Vagina (tissue), 2 donors: ENCODE measurements around the gene CPT1B. TPM values are rescaled to one million over a fixed set of nuclear protein-coding genes. Genes with fewer than 3 reads are reported as not detected.

Source experiments
- DNase-seq, 2 donors: peaks; one replicate each; pipeline ENCODE4 v3.0.0-alpha.2; 2017; ENCODE audit errors: extremely low spot score in 2 of 2
- H3K27ac ChIP-seq: fragments of 200-600 bp; sonication (generic); one replicate; pipeline ENCODE4 v1.5.1; 2019
- H3K27me3 ChIP-seq: fragments of 200-600 bp; sonication (generic); one replicate; pipeline ENCODE4 v1.5.1; 2019
- H3K36me3 ChIP-seq, 2 donors: fragments of 200-600 bp; sonication (generic); one replicate each; pipeline ENCODE4 v1.5.1; 2017 to 2019
- H3K4me1 ChIP-seq: fragments of 200-600 bp; sonication (generic); one replicate; pipeline ENCODE4 v1.5.1; 2019
- H3K4me3 ChIP-seq, 2 donors: fragments of 200-600 bp; sonication (generic); 1 replicate in 1 of 2; 2 replicates in 1 of 2; pipeline ENCODE4 v1.5.1; 2016 to 2019
- H3K9me3 ChIP-seq: fragments of 200-600 bp; sonication (generic); one replicate; pipeline ENCODE4 v1.5.1; 2019
- CTCF ChIP-seq, 3 experiments: fragments of 450-650 bp in 2 of 3; fragments of 200-600 bp in 1 of 3; sonication (generic) in 1 of 3; IDR thresholded peaks; one replicate each; pipeline ENCODE4 v1.5.1; 2017 to 2019; ENCODE audit warnings: antibody characterized with exemption in 3 of 3, mild to moderate bottlenecking in 2 of 3, moderate library complexity in 2 of 3
- POLR2A ChIP-seq, 2 donors: fragments of 450-650 bp; IDR thresholded peaks; one replicate each; pipeline ENCODE4 v1.6.1; 2017; ENCODE audit warnings: antibody characterized with exemption in 2 of 2, mild to moderate bottlenecking in 2 of 2, moderate library complexity in 2 of 2
- POLR2AphosphoS5 ChIP-seq, 2 donors: sonication (generic); formaldehyde crosslinking; IDR thresholded peaks; one replicate each; pipeline ENCODE4 v1.9.0; 2017; ENCODE audit warnings: antibody characterized with exemption in 2 of 2, mild to moderate bottlenecking in 2 of 2, low read depth in 1 of 2; ENCODE audit not compliant: insufficient read depth in 1 of 2
- intact Hi-C: fragments of 100-400 bp; cut with DNase I; formaldehyde crosslinking; loops from one replicate; pipeline ENCODE4 v1.15.1; 2023
- total RNA-seq: library from RNA; depleted of rRNA; stranded (reverse); fragments of >200 nt; gene quantifications from one replicate; pipeline ENCODE4 v1.2.3, GENCODE V29; 2016

The CPT1B gene
- total RNA-seq, 1 donor from 2014 or later: 29.2 TPM

GRCh38 chr22:50531546-50531961 is 46.7 kb downstream of the CPT1B start:
- no peak for TF ChIP-seq POLR2AphosphoS5 (IDR thresholded peaks at IDR 0.05; ENCODE audit: insufficient read depth in 1 of 2, low read depth in 1 of 2)

GRCh38 chr22:50530877-50531545 is 47.2 kb downstream of the CPT1B start:
- H3K9me3 ChIP-seq: no peaks in the 10 kb centered on the region
- TF ChIP-seq POLR2AphosphoS5 (IDR thresholded peaks at IDR 0.05; ENCODE audit: insufficient read depth in 1 of 2, low read depth in 1 of 2) (peak in 1 of 2 donors; percentile 87), POLR2A (IDR thresholded peaks at IDR 0.05) (peak in 1 of 2 donors; percentile 83), CTCF (IDR thresholded peaks at IDR 0.05) (no peak)
- no peaks in the 10 kb centered on the region for H3K27me3 ChIP-seq
- H3K36me3 ChIP-seq: no peaks in the 10 kb centered on the region
- H3K4me1 ChIP-seq: peaks cover 47% of the 10 kb centered on the region
- peak in 1 of 2 donors; percentile 93 for DNase-seq
- intact Hi-C loops: no loop called here
- H3K27ac ChIP-seq: peak overlapping the region; percentile 96
- peak overlapping the region; percentile 58 to 60 for H3K4me3 ChIP-seq

More at GRCh38 chr22:50531546-50531961, 46.7 kb downstream of the CPT1B start:
- intact Hi-C loops: no loop called here
- Histone ChIP-seq H3K9me3 (no peaks in the 10 kb centered on the region), H3K27me3 (no peaks in the 10 kb centered on the region), H3K27ac (peak overlapping the region; percentile 96), H3K36me3 (no peaks in the 10 kb centered on the region), H3K4me3 (peak overlapping the region; percentile 58 to 60), H3K4me1 (peaks cover 45% of the 10 kb centered on the region)
- DNase-seq: peak in 1 of 2 donors; percentile 87

- peak overlapping the region; percentile 96 for H3K27ac ChIP-seq
- peaks cover 47% of the 10 kb centered on the region for H3K4me1 ChIP-seq
- TF ChIP-seq CTCF (IDR thresholded peaks at IDR 0.05): no peak
- TF ChIP-seq POLR2AphosphoS5 (IDR thresholded peaks at IDR 0.05; ENCODE audit: insufficient read depth in 1 of 2, low read depth in 1 of 2): peak in 1 of 2 donors; percentile 79
- H3K9me3 ChIP-seq: no peaks in the 10 kb centered on the region
- intact Hi-C loops: no loop called here
- peak overlapping the region; percentile 58 to 60 for H3K4me3 ChIP-seq
- H3K36me3 ChIP-seq: no peaks in the 10 kb centered on the region
- H3K27me3 ChIP-seq: no peaks in the 10 kb centered on the region
- DNase-seq: no peak
These were observed 47.7 kb downstream of the CPT1B start for GRCh38 chr22:50530580-50530876.

GRCh38 chr22:50529897-50530579 is 48.2 kb downstream of the CPT1B start, which contains the start of gene TYMP:
Gene TYMP (minus strand): TSS chr22:50530012. CDS start chr22:50529709, 303 bp downstream.
- peak in 1 of 2 donors; percentile 48 for TF ChIP-seq POLR2A (IDR thresholded peaks at IDR 0.05)
- peak in 1 of 2 donors; percentile 7 for TF ChIP-seq POLR2AphosphoS5 (IDR thresholded peaks at IDR 0.05; ENCODE audit: insufficient read depth in 1 of 2, low read depth in 1 of 2)
- no peak for TF ChIP-seq CTCF (IDR thresholded peaks at IDR 0.05)
- Histone ChIP-seq H3K27ac (peak within 1 kb of the TSS; percentile 96), H3K4me1 (peaks cover 48% of the 10 kb centered on the region), H3K36me3 (no peaks in the 10 kb centered on the region), H3K9me3 (no peaks in the 10 kb centered on the region), H3K27me3 (no peaks in the 10 kb centered on the region), H3K4me3 (peak within 1 kb of the TSS; percentile 58 to 60)
- no peak for DNase-seq
- intact Hi-C loops: loop anchor here (5.0 to 10.0 kb wide), 2 partner anchors 52 to 265 kb away; partner anchors contain the start of genes CHKB and MAPK12

- DNase-seq: no peak
- Histone ChIP-seq H3K4me3 (peak overlapping the region; percentile 58 to 60), H3K9me3 (no peaks in the 10 kb centered on the region), H3K4me1 (peaks cover 54% of the 10 kb centered on the region), H3K27ac (peak overlapping the region; percentile 96), H3K27me3 (no peaks in the 10 kb centered on the region), H3K36me3 (no peaks in the 10 kb centered on the region)
- intact Hi-C loops: loop anchor here (5.0 to 10.0 kb wide), 2 partner anchors 53 to 265 kb away; partner anchors contain the start of genes CHKB and MAPK12
- TF ChIP-seq CTCF (IDR thresholded peaks at IDR 0.05) (no peak), POLR2A (IDR thresholded peaks at IDR 0.05) (no peak), POLR2AphosphoS5 (IDR thresholded peaks at IDR 0.05; ENCODE audit: insufficient read depth in 1 of 2, low read depth in 1 of 2) (peak in 1 of 2 donors; percentile 50)
These were observed 48.8 kb downstream of the CPT1B start for GRCh38 chr22:50529416-50529896.
